Measurements from ENCODE around the gene CTNNA1. TPM values are rescaled to one million over a fixed set of nuclear protein-coding genes. Genes with fewer than 3 reads are reported as not detected.

Gene CTNNA1
- total RNA-seq, 2 donors from 2014 or later: 400 to 483 TPM

DNA sequence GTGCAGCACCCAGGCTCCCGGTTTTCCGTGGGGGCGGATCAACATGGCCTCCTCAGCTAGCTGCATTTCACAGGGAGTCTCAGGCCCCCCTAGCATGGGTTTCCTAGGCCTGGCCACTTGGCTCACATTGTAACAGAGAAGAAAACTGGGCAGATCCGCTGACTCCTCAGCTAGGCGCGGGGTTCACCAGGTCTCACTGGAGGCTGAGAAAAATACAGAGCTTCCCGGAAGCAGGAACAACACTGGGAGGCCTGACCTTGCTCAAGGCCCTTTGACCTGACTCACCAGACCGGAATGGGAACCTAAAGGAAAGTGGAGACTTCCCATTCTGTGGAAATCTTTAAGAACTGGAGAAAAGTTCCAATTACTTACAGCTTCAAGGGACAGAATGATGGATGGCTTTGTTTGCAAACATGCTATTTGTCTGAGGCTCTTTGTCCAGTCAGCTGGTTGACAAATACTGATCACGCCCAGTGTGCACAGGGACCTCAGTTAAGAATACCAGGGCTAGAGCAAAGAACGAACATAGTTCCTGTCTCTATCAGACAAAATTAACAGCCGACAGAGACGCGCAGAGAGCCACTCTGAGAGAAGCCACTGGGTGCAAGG, 210.6 kb downstream of the CTNNA1 start:
- TF ChIP-seq, protein P1, sequence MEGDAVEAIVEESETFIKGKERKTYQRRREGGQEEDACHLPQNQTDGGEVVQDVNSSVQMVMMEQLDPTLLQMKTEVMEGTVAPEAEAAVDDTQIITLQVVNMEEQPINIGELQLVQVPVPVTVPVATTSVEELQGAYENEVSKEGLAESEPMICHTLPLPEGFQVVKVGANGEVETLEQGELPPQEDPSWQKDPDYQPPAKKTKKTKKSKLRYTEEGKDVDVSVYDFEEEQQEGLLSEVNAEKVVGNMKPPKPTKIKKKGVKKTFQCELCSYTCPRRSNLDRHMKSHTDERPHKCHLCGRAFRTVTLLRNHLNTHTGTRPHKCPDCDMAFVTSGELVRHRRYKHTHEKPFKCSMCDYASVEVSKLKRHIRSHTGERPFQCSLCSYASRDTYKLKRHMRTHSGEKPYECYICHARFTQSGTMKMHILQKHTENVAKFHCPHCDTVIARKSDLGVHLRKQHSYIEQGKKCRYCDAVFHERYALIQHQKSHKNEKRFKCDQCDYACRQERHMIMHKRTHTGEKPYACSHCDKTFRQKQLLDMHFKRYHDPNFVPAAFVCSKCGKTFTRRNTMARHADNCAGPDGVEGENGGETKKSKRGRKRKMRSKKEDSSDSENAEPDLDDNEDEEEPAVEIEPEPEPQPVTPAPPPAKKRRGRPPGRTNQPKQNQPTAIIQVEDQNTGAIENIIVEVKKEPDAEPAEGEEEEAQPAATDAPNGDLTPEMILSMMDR (IDR thresholded peaks at IDR 0.05): no peak
- no peaks in the 10 kb centered on the region for H3K9me3 ChIP-seq
- H3K27ac ChIP-seq: no peak overlapping the region
- DNase-seq: no peak
- intact Hi-C loops (cut with DNase I): no loop called here
- no peak overlapping the region for H3K9ac ChIP-seq (ENCODE audit: low read depth in 2 of 2, low read length in 2 of 2)
- no peak overlapping the region for H3K4me3 ChIP-seq
- no peaks in the 10 kb centered on the region for H3K4me1 ChIP-seq
- H3K27me3 ChIP-seq: no peaks in the 10 kb centered on the region
- no peaks in the 10 kb centered on the region for H3K36me3 ChIP-seq

DNA sequence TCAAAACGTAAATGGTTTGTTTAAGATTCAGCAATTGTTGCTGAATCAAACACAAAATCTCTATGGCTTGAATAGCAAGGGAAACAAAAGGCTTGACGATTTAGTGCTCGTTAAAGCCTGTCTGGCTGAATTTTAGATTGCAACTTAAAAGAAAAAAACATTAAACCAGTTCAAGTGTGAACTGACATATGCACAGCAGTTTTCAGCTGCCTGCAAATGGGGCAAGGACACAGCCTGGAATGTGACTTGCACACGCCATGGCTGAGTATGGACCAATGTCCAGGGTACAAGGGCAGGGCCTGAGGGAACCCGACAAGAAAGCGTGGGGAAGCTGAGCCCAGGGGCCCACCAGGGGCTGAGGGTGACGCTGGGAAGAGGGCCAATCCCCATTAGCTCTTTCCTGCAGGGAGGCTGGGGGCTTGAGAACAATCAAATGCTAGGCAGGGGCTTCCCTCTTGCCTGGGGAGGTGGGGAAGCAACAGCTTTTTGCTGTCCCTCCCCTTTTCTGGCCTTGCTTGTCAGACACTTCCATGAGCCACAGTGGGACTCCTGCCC, 211.5 kb downstream of the CTNNA1 start:
- Histone ChIP-seq H3K9me3 (no peaks in the 10 kb centered on the region), H3K9ac (ENCODE audit: low read depth in 2 of 2, low read length in 2 of 2) (no peak overlapping the region), H3K27me3 (no peaks in the 10 kb centered on the region), H3K4me1 (no peaks in the 10 kb centered on the region), H3K36me3 (no peaks in the 10 kb centered on the region), H3K27ac (no peak overlapping the region), H3K4me3 (no peak overlapping the region)
- intact Hi-C loops (cut with DNase I): no loop called here
- no peak for DNase-seq
- TF ChIP-seq, protein P1 (IDR thresholded peaks at IDR 0.05): no peak

DNA sequence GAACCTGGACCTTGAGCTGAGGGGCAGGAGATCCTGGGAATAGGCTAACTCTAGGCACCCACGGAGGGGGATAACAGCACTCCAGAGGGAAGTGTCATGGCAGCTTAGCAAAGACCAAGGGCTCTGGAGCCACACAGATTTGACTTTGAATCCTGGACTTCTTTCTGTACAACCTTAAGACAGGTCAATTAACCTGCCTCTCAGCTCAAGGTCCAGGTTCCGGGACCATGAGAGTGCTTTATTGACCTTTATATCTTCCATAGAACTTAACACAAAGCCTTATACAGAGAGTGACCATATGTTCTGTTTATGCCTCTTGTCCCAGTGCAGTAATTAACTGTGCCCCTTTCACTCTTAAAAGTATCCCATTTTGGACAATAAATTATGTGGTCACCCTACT, 212.4 kb downstream of the CTNNA1 start:
- H3K9ac ChIP-seq (ENCODE audit: low read depth in 2 of 2, low read length in 2 of 2): no peak overlapping the region

DNA sequence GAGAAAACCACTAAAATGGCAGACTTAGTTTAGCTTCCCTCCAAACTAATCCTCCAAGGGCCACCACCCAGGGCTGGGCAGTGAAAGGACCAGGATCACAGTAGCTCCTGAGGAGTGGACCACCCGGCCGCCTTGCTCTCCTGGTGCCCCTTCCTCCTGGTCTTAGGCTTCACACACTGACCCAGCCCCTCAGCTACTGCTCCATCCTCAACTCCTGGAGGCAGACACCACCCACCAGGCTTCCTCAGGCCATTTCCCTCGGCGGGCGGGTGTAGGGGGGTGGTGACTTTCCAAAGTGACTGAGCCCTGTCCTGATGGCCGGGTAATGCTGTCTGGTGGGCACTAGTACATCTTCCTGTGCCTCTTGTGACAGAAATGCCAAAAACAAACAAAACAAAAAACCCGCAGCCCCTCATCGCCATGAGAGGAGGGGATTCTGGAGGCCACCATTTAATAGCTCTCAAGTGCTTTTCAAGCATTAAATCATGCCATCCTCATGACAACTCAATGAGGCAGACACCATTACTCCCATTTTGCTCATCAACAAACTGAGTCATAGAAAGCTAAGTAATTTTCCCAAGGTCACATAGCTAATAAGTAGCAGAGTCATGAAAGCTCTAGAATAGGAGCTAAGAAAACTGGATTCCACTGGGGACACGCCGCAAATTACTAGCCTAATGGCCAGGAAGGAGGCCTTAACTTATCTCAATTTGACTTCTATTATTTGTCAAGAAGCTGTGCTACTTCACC, 213.2 kb downstream of the CTNNA1 start:
- H3K4me3 ChIP-seq: no peak overlapping the region
- no peak overlapping the region for H3K27ac ChIP-seq
- H3K36me3 ChIP-seq: no peaks in the 10 kb centered on the region
- no peaks in the 10 kb centered on the region for H3K9me3 ChIP-seq
- no peak for DNase-seq
- intact Hi-C loops (cut with DNase I): no loop called here
- no peaks in the 10 kb centered on the region for H3K27me3 ChIP-seq
- H3K4me1 ChIP-seq: no peaks in the 10 kb centered on the region
- TF ChIP-seq, protein P1 (IDR thresholded peaks at IDR 0.05): no peak
- H3K9ac ChIP-seq (ENCODE audit: low read depth in 2 of 2, low read length in 2 of 2): no peak overlapping the region

More for the DNA sequence above, 212.4 kb downstream of the CTNNA1 start:
- Histone ChIP-seq H3K4me3 (no peak overlapping the region), H3K27me3 (no peaks in the 10 kb centered on the region), H3K27ac (no peak overlapping the region), H3K36me3 (no peaks in the 10 kb centered on the region), H3K9me3 (no peaks in the 10 kb centered on the region), H3K4me1 (no peaks in the 10 kb centered on the region)
- TF ChIP-seq, protein P1 (IDR thresholded peaks at IDR 0.05): no peak
- DNase-seq: no peak
- intact Hi-C loops (cut with DNase I): no loop called here

DNA sequence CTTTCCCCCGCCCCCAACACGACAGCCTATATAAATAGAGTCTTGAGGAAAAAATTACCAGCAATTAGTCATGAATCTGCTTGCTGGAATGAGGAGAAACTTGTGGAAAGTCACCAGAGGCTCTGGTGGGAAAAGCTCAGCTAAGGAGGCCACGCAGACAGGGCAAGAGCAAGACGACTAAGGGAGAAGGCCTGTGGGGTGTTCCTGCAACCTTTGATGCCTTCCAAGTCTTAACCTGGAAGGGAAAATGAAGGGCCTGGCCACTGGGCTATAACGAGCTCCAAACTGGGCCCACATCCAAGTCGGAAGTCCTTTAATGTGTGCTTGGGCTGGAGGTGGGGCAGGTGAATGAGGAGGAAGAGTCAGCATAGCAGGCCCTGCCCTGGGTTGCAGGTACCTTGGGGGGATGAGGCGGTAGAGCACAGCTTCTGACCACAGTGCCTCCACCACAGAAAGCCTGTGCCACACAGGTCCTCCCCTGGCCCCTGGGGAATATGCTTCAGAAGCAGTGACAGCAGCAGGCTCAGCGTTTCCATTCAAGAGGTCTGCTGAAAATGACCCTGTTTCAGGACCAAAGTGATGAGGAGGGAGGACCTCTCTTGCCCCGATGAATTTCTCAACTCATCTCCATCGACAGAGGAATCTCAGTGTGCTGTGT, 214.7 kb downstream of the CTNNA1 start:
- no peak overlapping the region for H3K27ac ChIP-seq
- H3K4me1 ChIP-seq: no peaks in the 10 kb centered on the region
- no peaks in the 10 kb centered on the region for H3K27me3 ChIP-seq
- H3K9me3 ChIP-seq: no peaks in the 10 kb centered on the region
- peak; percentile 94 for DNase-seq
- TF ChIP-seq, protein P1 (IDR thresholded peaks at IDR 0.05): no peak
- intact Hi-C loops (cut with DNase I): no loop called here
- H3K9ac ChIP-seq (ENCODE audit: low read depth in 2 of 2, low read length in 2 of 2): peak overlapping the region in 1 of 2 donors; percentile 24
- no peak overlapping the region for H3K4me3 ChIP-seq
- H3K36me3 ChIP-seq: no peaks in the 10 kb centered on the region
